Bone marrow (tissue), 2 donors: ENCODE data around the gene MEF2B.
"Not testable (repeated sequence)": the region's sequence is repeated elsewhere in the genome, so short reads cannot be mapped to it uniquely, and the experiment has no call there.

Source experiments
- DNase-seq, 2 donors: peaks; one replicate each; lab custom pipeline; 2025; lab: John Stamatoyannopoulos, UW

MEF2B gene

DNA sequence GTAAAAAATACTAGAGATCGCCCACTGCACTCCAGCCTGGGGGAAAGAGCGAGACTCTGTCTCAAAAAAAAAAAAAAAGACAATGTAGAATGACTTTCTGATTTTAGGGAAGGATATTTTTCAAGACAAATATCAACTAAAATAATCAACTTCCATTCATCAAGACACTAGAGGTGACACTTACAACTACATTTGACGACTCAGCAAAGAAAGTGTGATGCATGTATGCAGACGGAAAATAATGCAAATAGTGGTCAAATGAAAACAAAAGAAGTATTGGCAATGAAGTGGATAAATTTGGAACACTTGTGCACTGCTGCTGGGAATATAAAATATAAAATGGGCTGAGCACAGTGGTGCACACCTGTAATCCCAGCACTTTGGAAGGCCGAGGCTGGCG lies 44.0 kb downstream of the MEF2B start:
- no peak for DNase-seq

DNA sequence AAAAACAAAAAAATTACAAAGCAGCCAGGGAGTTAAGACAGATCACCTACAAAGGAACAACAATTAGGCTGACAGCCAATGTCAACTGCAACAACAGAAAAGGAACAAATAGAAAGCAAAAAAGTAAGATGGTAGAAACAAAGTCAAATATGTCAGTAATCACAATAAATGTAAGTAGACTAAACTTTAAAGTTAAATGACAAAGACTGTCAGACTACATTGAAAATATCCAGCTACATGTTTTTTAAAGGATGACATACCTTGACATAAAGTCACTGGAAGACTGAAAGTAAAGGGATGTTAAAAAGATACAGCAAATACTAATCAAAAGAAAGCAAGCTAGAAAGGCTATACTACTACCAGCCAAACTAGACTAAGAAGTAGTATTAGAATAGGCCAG lies 46.7 kb downstream of the MEF2B start:
- no peak for DNase-seq

DNA sequence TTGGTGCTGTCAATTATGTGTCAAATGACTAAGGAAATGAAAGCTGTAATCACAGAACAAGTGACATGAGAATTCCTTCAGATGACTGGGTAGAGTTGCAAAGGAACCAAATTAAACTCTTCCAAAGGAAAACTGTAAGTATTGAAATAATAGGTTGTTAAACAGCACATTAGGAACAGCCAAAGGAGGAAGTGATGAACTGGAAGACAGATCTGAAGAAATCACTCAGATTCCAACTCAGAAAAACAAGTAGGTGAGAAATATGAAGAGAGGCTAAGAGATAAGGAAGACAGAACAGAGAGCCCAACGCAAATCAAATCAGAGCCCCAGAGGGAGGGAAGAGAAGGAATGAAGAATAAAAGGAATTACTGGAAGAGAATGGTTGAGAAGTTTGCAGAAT lies 47.2 kb downstream of the MEF2B start:
- no peak for DNase-seq

DNA sequence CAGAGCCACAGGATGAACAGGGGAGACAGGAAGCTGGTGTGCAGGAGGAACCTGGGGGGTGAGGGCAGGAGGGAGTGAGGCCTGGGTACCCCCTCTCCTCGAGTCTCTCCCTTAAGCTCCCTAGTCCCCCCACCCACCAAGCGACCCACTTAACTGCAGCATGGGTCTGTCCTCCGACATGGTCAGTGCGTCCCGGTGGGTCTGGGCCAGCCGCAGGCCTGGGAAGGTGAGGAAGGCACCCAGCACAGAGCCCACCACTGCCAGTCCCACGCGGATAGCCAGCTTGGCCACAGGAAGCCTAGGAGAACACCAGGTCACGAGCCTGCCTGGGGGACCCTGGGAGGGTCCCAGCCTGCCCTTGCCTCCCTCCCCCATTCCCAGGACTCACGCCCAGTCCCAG lies 48.7 kb downstream of the MEF2B start:
- DNase-seq = no peak

DNA sequence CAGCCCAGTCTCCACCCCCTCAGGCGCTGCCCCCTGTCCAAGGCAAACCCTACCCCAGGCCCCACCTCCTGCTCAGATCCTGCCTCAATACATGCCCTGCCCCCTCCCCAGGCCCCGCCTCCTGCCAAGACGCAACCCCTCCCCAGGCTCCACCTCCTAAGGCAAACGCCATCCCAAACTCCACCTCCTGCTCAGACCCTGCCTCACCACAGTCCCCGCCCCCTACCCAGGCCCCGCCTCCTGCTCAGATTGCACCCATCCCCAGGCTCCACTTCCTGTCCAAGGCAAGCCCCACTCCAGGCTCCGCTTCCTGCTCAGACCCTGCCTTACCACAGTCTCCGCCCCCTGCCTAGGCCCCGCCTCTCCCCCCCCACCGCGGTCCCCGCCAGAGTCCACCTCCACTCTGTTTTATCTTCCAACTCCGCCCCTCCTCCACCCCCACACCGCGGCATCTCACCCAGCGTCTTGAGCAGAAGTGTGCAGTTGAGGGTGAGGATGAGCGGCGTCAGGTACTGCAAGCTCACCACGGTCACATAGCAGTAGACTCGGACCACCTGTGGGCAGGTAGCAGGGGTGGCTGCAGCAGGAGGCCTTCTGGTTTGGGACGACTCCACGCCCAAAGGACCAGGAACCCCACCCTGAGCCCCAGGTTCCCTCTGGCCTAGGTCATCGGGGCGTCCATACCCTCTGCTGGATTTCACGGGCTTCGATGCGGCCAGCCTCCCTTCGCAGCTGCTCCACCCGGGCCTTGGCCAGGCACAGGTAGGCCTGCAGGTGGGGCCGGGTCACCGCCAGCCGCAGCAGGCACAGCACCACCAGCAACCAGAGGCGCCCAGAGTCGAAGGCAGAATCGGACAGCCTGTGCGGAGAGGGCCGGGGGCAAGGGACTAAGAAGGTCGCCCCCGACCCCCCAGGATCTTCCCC lies 49.5 kb downstream of the MEF2B start:
- DNase-seq = no peak

DNA sequence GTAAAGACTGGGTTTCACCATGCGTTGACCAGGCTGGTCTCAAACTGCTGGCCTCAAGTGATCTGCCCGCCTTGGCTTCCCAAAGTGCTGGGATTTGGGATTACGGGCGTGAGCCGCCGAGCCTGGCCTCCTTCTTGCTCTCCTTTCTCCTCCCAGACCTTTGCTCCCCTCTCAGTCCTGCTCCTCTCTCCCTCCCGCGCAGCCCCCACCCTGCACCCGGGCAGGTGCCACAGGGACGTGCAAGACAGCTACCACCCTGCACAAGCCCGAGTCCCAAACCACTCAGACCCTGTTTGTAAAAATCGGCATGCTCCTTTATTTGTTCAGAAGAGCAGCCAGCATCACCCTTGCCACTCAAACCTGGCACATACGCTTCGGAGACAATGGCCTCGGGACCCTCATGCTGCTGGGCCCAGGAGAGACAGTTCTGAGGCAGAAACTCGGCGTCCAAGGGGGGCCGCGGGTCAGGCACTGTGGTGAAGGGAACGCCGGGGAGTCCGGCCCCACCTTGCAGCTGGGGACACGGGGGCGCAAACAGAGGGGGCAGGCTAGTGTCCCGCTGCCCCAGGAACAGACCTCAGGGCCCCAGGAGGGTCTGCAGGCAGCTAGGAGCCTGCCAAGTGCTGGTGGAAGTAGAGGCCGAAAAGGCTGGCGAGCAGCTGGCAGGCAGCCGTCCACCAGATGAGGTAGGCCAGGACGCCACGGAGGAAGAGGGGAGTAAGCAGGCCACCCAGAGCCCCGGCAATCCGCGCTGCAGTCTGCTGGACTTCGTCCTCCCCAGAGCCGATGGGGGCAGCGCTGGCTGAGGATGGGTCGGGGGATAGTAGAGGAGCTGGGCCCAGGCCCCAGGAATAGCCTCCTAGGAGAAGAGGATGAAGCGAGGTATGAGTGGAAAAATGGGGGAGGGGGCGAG lies 50.5 kb downstream of the MEF2B start:
- DNase-seq = no peak

DNA sequence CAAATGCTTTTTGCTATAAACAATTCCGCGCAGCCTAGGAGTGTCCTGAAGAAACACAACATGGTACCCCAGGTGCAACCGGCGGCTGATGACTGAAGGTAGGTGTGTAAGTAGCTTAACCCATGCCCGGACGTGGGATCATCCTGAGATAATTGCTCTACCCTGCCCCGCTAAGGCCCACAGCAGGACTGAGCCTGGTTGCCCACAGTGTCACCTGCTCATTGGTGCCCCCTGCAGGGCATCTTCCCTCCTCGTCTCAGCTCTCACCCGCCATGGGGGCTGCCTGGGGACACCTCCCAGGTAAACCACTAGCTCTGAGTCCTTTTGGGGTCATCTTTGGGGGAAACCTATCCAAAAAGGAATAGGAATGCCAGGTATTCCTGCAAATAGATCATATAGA lies 54.1 kb downstream of the MEF2B start:
- no peak for DNase-seq

DNA sequence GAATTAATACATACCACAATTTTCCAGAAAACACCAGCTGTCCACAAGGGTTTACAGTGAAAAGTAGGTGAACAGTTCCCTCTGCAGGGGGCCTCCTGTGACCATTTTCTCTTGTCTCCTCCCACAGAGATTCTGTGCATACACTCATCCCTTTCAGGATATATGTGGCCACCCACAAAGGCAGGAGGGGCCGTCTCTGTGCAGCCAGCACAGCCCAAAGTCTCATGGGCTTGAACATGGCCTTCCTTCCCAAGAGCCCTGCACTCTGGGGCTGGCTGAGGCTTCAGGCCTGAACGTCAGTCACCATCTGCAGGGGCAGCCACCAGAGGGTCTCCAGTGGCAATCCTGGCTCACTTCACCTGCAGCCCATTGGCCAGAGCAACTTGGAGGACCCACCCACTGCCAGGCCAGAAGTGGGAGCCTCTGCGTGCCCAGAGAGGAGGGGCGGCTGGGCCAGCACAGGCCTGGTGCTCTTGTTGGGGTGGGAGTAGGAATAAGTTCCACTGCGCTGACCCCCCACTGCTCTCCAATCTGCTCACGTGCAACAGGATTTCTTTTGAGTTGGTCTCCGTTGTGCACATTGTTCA lies 56.9 kb downstream of the MEF2B start:
- no peak for DNase-seq

DNA sequence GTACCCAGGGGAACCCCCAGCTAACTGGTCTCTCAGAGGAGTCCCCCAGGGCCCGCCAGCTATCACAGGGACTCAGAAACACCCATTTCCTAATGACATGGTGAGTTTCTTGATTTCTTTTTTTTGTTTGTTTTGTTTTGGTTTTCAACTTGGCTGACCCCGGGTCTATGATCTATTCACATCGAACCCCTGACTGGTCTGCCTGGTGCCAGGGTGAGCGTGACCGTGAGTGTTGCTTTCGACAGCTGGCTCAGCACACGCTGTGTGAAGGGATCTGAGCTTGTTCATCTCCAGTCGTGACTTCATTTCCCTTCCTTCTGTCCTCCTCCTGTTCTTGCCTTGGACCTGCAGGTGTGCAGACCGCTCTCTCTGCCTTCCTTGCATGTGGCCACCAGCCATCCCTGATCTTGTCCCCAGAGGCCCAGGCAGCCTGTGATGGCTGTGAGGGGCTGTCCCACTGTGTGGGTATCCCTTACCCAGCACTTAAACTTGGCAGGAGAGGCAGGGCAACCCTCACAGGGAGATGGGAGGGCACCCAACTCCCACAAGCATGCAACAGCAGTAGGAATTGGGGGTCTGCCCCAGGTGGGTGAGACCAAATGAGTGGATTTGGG lies 58.0 kb downstream of the MEF2B start:
- DNase-seq = no peak

DNA sequence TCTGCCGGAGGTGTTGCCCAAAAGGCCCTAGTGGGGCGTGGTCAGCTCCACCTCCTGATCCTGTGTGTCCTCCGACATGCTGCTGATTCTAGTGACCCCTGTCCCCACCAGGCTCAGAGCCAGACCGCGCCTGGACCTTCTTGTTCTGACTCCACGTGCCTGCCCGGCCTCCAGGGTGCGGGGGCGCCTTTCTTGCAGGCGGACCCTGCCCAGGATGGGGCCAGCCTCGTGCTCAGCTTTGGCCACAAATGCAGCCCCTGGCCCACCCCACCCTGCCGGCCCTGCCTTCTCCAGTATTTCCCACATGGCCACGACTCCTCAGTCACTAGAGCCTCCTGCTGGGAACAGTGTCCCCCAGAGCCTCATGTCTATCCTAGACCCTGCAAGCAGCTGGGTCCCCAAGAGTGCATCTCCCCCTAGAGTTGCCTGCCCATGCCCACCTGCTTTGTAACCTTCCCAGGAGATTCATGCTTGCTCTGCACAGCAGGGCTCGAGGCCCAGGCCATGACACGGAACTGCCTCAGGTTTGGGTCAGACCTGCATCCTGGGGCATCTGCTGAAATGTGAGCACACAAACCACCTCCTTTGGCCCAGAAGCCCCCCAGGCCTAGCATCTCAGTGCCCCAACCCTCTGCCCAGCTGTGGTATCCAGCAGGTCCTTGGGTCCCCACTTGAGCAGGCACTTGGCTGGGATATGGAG lies 58.8 kb downstream of the MEF2B start:
- no peak for DNase-seq

DNA sequence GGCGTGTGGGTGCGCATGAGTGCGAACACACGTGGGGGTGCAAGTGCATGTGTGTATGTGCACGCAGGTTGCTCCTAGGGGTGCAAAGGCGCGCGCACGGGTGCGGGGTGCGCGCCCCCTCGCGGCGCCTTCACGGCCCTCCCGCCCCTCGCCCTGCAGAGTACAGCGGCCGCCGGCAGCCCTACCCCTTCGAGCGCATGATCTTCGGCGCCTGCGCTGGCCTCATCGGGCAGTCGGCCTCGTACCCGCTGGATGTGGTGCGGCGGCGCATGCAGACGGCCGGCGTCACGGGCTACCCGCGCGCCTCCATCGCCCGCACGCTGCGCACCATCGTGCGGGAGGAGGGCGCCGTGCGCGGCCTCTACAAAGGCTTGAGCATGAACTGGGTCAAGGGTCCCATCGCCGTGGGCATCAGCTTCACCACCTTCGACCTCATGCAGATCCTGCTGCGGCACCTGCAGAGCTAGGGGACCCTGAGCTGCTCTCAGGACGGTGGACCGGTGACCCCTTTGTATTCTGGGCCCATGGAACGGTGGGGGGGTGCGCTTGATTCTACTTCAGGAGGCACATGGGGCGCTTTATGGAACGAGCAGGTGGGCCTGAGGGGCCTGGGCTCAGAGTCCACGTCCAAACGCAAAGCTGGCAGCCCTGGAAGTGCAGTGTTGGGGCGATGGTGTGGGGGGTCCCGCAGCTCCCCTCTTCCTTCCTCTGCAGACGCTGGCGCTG lies 59.5 kb downstream of the MEF2B start:
- DNase-seq = no peak

DNA sequence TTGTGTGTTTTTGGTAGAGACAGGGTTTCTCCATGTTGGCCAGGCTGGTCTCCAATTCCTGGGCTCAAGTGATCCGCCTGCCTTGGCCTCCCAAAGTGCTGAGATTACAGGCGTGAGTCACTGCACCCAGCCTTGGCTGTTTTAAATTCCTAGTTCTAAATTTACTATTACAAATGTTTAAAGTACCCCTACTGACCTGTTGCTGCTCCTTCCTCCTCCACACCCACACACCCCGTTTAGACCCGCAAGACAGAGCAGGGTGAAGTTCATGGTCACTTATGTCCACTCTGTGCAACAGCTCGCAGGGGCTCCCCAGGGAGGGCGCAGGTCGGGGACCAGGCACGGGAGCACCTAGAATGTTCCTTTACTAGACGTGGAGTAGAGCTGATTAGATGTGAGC lies 60.5 kb downstream of the MEF2B start:
- no peak for DNase-seq

DNA sequence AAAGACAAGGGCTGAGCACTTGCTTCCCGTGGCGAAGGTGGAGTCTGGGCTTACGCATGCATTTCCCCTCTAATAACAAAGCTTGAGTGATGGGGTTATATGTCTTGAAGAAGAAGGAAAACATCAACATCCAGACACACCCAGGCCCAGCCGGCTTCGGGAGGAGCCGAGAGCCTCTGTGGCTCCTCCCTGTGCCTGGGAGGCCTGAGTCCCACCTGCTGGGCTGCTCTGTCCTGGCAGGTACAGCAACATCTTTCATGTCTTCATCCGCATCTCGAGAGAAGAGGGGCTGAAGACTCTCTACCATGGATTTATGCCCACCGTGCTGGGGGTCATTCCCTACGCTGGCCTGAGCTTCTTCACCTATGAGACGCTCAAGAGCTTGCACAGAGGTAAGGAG lies 62.4 kb downstream of the MEF2B start:
- DNase-seq = no peak

DNA sequence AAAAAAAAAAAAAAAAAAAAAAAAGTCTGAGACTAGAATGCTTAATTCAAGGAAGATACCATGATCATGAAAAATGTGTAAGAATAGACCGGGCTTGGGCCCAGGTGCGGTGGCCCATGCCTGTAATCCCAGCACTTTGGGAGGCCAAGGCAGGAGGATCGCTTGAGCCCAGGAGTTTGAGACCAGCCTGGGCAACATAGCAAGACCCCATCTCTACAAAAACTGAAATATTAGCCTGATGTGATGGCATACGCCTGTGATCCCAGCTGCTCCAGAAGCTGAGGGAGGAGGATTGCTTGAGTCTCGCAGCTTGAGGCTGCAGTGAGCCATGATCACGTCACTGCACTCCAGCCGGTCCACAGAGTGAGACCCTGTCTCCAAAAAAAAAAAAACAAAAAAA lies 63.1 kb downstream of the MEF2B start:
- not testable (repeated sequence) for DNase-seq

DNA sequence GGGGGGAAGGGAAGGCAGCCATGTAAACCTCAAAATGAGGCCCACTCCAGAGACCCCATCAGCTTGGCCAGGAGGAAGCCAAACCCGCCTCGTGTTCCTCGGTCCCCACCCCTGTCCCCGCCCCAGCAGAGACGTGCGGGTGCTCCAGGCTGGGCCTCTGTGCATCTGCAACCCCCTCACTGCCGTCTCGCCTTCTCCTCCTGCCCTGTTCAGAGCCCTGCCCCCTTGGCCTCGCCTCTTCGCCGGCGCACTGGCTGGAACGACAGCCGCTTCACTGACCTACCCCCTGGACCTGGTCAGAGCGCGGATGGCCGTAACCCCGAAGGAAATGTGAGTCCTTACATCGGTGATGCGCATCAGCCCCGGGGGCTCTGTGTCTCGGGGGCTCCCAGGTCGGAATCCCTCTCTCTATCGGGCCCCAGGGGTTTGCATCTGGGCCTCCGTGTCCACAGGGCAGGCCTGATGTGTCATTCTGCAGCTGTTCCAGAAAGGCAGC lies 64.0 kb downstream of the MEF2B start:
- no peak for DNase-seq

DNA sequence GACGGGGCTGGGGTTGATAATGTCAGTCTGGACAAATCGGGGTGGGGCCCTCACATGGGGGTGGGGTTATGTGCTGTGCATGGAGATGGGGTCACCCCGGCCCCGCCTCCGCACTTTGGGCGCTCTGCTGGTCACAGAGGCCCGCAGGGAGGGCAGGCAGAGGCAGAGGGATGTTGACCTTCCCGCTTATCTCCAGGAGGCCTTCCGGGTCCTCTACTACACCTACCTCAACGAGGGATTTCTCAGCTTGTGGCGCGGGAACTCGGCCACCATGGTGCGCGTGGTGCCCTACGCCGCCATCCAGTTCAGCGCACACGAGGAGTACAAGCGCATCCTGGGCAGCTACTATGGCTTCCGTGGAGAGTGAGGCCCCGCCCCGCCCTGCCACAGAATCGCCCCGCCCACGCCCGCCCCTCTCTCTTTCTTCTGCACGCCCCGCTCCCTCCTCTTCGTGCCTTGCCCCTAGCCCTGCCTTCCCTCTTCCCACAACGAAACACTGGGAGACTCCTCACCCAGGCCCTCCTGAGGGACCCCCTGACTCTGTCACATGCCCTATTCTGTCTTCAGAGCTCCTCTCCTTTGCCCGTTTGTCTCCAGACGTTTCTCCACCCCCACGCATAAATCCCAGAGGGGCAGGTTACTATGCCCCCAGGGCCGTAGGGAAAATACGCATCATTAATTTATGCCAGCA lies 64.6 kb downstream of the MEF2B start:
- no peak for DNase-seq

DNA sequence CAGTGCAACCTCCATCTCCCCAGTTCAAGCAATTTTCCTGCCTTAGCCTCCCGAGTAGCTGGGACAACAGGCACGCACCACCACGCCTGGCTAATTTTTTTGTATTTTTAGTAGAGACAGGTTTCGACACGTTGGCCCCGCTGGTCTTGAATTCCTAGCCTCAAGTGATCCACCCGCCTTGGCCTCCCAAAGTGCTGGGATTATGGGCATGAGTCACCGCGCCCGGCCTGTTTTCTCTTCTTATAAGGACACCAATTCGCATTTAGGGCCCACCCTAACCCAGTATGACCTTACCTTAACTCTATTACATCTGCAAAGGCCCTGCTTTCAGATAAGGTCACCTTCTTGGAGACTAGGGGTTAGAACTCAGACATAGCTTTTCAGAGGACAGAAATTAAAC lies 66.9 kb downstream of the MEF2B start:
- no peak for DNase-seq

DNA sequence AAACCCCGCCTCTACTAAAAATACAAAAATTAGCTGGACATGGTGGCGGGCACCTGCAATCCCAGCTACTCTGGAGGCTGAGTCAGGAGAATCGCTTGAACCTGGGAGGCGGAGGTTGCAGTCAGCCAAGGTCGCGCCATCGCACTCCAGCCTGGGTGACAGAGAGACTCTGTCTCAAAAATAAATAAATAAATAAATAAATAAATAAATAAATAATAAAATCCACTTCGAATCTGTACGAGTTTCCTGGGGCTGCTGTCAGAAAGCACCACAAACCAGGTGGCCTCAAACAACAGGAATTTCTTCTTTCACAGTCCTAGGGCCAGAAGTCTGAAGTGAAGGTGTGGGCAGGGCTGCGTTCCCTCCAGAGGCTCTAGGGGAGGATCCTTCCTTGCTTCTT lies 67.5 kb downstream of the MEF2B start:
- DNase-seq = not testable (repeated sequence)

DNA sequence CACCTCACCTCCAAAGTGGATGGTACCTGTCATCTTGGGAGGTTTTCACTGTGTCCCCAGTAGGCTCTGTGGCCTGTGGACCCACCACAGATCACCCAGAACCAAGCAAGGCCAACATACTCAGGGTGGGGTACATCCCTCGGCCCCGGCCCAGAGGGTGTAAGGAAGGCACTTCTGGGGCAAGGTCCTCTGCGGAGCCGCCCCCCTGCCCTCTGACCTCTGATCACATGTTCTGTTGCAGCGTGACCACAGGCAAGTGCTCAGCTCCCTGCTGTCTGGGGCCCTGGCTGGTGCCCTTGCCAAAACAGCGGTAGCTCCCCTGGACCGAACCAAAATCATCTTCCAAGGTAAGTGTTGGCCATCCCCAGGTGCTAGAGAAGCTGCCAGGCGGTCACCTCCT lies 68.5 kb downstream of the MEF2B start:
- DNase-seq = no peak
